MM.1S (cell line): ENCODE data around the gene STAB1.
"Not testable (repeated sequence)": the region's sequence is repeated elsewhere in the genome, so short reads cannot be mapped to it uniquely, and the experiment has no call there.

ENCODE experiments used
- DNase-seq: peaks from one replicate; pipeline ENCODE4 v3.0.0-alpha.2; 2015
- H2AFZ ChIP-seq: fragments of 300-600 bp; sonication (generic); 2 replicates; pipeline ENCODE4 v1.6.0; 2016; ENCODE audit warnings: antibody characterized with exemption, low read length
- H3F3A ChIP-seq: fragments of 300-600 bp; sonication (generic); 2 replicates; pipeline ENCODE4 v1.6.1; 2016; ENCODE audit warnings: mild to moderate bottlenecking, antibody characterized with exemption, low read length, moderate library complexity, mixed read lengths; ENCODE audit not compliant: insufficient read depth
- H3K27ac ChIP-seq: fragments of 300-600 bp; sonication (generic); 2 replicates; pipeline ENCODE4 v1.5.1; 2016; ENCODE audit warnings: mild to moderate bottlenecking, low read length
- H3K27me3 ChIP-seq: fragments of 300-600 bp; sonication (generic); replicated peaks from 2 replicates; pipeline ENCODE4 v1.6.0; 2016; ENCODE audit warnings: low read length; ENCODE audit not compliant: insufficient read depth
- H3K36me3 ChIP-seq: fragments of 300-600 bp; sonication (generic); replicated peaks from 2 replicates; pipeline ENCODE4 v1.6.1; 2016; ENCODE audit warnings: mild to moderate bottlenecking, low read length, mixed read lengths; ENCODE audit not compliant: insufficient read depth
- H3K4me1 ChIP-seq: fragments of 300-600 bp; sonication (generic); 2 replicates; pipeline ENCODE4 v1.6.1; 2016; ENCODE audit warnings: low read length, mixed read lengths
- H3K4me2 ChIP-seq: fragments of 300-600 bp; sonication (generic); 2 replicates; pipeline ENCODE4 v1.6.0; 2016; ENCODE audit warnings: low read depth, low read length
- H3K4me3 ChIP-seq: fragments of 300-600 bp; sonication (generic); 2 replicates; pipeline ENCODE4 v1.5.1; 2016; ENCODE audit warnings: low read length, mixed read lengths
- H3K79me2 ChIP-seq: fragments of 300-600 bp; sonication (generic); 2 replicates; pipeline ENCODE4 v1.6.1; 2016; ENCODE audit warnings: mixed run types, low read length, mixed read lengths
- H3K9ac ChIP-seq: fragments of 300-600 bp; sonication (generic); 2 replicates; pipeline ENCODE4 v1.6.1; 2016; ENCODE audit warnings: low read length, mixed read lengths
- H3K9me2 ChIP-seq: fragments of 300-600 bp; sonication (generic); replicated peaks from 2 replicates; pipeline ENCODE4 v1.6.1; 2016; ENCODE audit warnings: mild to moderate bottlenecking, low read length, mixed read lengths; ENCODE audit not compliant: insufficient read depth
- H3K9me3 ChIP-seq: fragments of 300-600 bp; sonication (generic); replicated peaks from 2 replicates; pipeline ENCODE4 v1.6.1; 2016; ENCODE audit warnings: mild to moderate bottlenecking, low read length, mixed read lengths; ENCODE audit not compliant: insufficient read depth
- H4K20me1 ChIP-seq: fragments of 300-600 bp; sonication (generic); 2 replicates; pipeline ENCODE4 v1.6.1; 2016; ENCODE audit warnings: mild to moderate bottlenecking, low read length, moderate library complexity, mixed read lengths; ENCODE audit not compliant: insufficient read depth
- EZH2 ChIP-seq: fragments of 300-600 bp; sonication (generic); optimal IDR thresholded peaks from 2 replicates; pipeline ENCODE3; 2017; ENCODE audit warnings: low read depth, mild to moderate bottlenecking, antibody characterized with exemption, low read length, mixed read lengths
- EZH2phosphoT487 ChIP-seq: fragments of 300-600 bp; sonication (generic); IDR thresholded peaks from 2 replicates; pipeline ENCODE4 v1.6.1; 2018; ENCODE audit warnings: antibody characterized with exemption, low read length
- TF ChIP-seq, protein P1 (sequence below): fragments of 300-600 bp; sonication (generic); IDR thresholded peaks from 2 replicates; pipeline ENCODE4 v1.5.1; 2016; ENCODE audit warnings: antibody characterized with exemption, low read length, mixed read lengths

Gene STAB1

DNA sequence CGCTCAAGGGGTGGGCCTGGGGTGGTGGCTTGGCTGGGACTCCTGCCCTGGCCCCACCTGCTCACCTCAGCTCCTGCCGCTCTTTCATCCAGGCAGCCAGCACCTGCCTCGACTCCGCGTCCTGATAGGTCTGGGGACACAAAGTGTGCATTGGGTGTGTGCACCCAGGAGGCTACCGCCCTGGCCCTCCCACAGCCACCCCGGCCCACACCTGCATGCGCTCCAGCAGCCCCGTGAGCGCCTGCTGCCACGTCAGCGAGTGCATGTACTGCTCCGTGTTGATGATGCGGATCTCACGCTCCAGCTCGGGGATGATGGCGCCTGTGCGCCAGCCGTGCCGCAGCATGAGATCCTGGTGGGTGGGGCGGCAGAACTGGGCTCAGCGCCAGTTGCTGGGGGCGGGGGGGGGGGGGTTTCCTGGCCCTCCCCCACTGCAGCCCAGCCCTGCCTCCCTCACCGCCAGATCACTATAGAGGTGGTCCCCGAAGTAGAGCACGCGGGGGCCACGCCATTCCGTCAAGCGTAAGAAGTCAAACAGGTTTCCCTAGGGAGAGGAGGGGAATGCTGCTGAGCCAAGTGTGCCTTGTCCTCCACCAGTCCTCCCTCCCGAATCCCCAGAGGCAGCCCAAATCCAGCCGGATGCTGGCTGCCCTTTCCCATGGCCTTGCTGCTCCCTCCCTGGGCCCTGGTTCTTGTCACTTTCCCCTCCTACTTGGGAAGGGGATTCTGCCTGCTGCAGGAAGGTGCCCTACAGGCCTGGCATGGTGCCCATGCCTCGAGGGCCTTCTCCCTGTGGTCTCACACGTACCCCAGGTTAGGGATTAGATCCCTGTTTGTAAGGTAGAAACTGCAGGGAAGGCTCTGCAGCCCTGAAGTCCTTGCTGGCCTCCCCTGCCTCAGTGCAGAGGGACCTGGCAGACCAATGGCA lies 29.9 kb downstream of the STAB1 start:
- no peaks in the 10 kb centered on the region for H3K4me1 ChIP-seq
- H3K9ac ChIP-seq = no peak overlapping the region

DNA sequence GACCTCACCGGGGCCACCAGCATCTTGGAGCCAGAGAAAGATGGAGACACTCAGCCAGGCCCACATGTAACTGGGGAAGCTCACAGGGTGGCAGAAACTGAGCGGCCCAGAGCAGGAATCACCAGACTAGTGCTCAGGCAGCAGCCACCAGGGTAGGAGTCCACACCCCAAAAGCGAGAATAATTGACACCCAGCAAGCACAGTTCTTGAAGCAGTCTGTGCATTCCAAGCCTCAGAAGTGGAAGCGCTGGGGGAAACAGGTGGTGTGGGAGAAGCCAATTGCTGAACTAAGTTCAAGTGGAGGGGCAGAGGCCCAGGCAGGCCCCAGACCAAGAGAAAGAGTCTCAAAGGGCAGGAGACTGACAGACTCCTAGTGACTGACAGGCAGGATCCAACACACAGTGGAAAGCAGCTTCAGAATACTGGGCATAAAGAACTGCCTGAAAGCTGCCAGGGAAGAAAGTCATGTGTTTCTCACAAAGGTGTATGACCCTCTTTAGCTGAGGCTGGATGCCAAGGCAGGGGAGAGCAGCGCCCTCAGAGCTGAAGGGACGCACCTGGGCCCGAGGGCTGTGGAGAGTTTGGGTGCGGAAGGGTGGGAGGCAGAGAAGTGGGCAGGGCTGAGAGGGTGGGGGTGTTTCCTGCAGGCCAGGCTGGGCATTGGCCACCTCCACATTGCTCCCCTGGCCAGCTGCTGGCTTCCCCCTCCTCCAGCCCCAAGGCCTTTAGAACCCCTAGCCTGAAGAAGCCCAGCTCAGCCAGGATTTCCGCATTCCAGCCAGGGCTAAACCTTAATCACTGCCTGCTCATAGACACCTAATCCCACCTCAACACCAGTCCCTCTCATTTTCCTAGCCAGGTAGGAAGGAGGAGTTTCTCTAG lies 30.8 kb downstream of the STAB1 start:
- Histone ChIP-seq H3K4me3 (no peak overlapping the region), H4K20me1 (no peaks in the 10 kb centered on the region), H3K9me2 (no peaks in the 10 kb centered on the region), H2AFZ (no peak overlapping the region), H3K9ac (no peak overlapping the region), H3F3A (no peaks in the 10 kb centered on the region), H3K36me3 (no peaks in the 10 kb centered on the region), H3K9me3 (no peaks in the 10 kb centered on the region), H3K79me2 (no peaks in the 10 kb centered on the region), H3K4me2 (no peak overlapping the region), H3K27me3 (no peaks in the 10 kb centered on the region), H3K4me1 (no peaks in the 10 kb centered on the region), H3K27ac (no peak overlapping the region)
- no peak for DNase-seq
- TF ChIP-seq EZH2phosphoT487 (no peak), EZH2 (no peak)
- TF ChIP-seq, protein P1, sequence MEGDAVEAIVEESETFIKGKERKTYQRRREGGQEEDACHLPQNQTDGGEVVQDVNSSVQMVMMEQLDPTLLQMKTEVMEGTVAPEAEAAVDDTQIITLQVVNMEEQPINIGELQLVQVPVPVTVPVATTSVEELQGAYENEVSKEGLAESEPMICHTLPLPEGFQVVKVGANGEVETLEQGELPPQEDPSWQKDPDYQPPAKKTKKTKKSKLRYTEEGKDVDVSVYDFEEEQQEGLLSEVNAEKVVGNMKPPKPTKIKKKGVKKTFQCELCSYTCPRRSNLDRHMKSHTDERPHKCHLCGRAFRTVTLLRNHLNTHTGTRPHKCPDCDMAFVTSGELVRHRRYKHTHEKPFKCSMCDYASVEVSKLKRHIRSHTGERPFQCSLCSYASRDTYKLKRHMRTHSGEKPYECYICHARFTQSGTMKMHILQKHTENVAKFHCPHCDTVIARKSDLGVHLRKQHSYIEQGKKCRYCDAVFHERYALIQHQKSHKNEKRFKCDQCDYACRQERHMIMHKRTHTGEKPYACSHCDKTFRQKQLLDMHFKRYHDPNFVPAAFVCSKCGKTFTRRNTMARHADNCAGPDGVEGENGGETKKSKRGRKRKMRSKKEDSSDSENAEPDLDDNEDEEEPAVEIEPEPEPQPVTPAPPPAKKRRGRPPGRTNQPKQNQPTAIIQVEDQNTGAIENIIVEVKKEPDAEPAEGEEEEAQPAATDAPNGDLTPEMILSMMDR = no peak

More for the DNA sequence above, 29.9 kb downstream of the STAB1 start:
- H3K79me2 ChIP-seq = no peaks in the 10 kb centered on the region
- no peaks in the 10 kb centered on the region for H3K9me3 ChIP-seq
- H3K36me3 ChIP-seq = no peaks in the 10 kb centered on the region
- no peak overlapping the region for H3K4me2 ChIP-seq
- no peak overlapping the region for H3K27ac ChIP-seq
- H3K27me3 ChIP-seq = no peaks in the 10 kb centered on the region
- no peaks in the 10 kb centered on the region for H4K20me1 ChIP-seq
- no peak for DNase-seq
- no peaks in the 10 kb centered on the region for H3K9me2 ChIP-seq
- H2AFZ ChIP-seq = no peak overlapping the region
- no peaks in the 10 kb centered on the region for H3F3A ChIP-seq
- TF ChIP-seq EZH2 (no peak), EZH2phosphoT487 (no peak)
- TF ChIP-seq, protein P1 = no peak
- H3K4me3 ChIP-seq = no peak overlapping the region

DNA sequence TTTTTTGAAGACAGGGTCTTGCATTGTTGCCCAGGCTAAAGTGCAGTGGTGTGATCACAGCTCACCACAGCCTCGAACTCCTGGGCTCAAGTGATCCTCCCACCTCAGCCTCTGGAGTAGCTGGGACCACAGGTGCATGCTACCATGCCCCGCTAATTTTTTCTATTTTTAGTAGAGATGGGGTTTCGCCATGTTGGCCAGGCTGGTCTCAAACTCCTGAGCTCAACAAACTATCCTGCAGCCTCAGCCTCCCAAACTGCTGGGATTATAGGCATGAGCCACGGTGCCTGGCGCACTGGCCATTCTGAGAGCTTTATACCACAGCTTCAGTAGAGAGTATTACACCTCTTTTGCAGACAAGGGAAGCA lies 31.5 kb downstream of the STAB1 start:
- not testable (repeated sequence) for H3K4me1 ChIP-seq, H3K9me3 ChIP-seq, H3K79me2 ChIP-seq, H3F3A ChIP-seq, H3K27me3 ChIP-seq, H3K9ac ChIP-seq, H3K4me3 ChIP-seq, H3K9me2 ChIP-seq, H3K36me3 ChIP-seq, H4K20me1 ChIP-seq, DNase-seq, H3K27ac ChIP-seq, H2AFZ ChIP-seq, H3K4me2 ChIP-seq
